ENCODE measurements around the gene SMIM10L2A.
"Not testable (repeated sequence)": the region's sequence is repeated elsewhere in the genome, so short reads cannot be mapped to it uniquely, and the experiment has no call there.

The SMIM10L2A gene

GRCh38 chrX:135421932-135422809, at the start of gene SMIM10L2A:
SMIM10L2A (plus strand) TSS chrX:135421944; CDS start chrX:135422132, 188 bp downstream.
- no peak for DNase-seq (ENCODE audit: low read depth in 2 of 2)

- DNase-seq (ENCODE audit: low read depth in 2 of 2), result no peak
These were observed 48.4 kb upstream of the SMIM10L2A start for GRCh38 chrX:135373357-135373756.

- DNase-seq (ENCODE audit: low read depth in 2 of 2), result no peak
These were observed 39.5 kb upstream of the SMIM10L2A start for GRCh38 chrX:135382260-135382659.

GRCh38 chrX:135383249-135383648, 38.5 kb upstream of the SMIM10L2A start:
- DNase-seq (ENCODE audit: low read depth in 2 of 2), result no peak

GRCh38 chrX:135384161-135384836, 37.4 kb upstream of the SMIM10L2A start:
- peak in 1 of 2 donors; percentile 7 for DNase-seq (ENCODE audit: low read depth in 2 of 2)

- no peak for DNase-seq (ENCODE audit: low read depth in 2 of 2)
These were observed 32.9 kb upstream of the SMIM10L2A start for GRCh38 chrX:135388841-135389240.

GRCh38 chrX:135389243-135389642, 32.5 kb upstream of the SMIM10L2A start:
- DNase-seq (ENCODE audit: low read depth in 2 of 2), result no peak

- DNase-seq (ENCODE audit: low read depth in 2 of 2), result no peak
These were observed 32.0 kb upstream of the SMIM10L2A start for GRCh38 chrX:135389717-135390116.

GRCh38 chrX:135391734-135392133, 30.0 kb upstream of the SMIM10L2A start:
- no peak for DNase-seq (ENCODE audit: low read depth in 2 of 2)

- DNase-seq (ENCODE audit: low read depth in 2 of 2), result no peak
These were observed 28.7 kb upstream of the SMIM10L2A start for GRCh38 chrX:135393051-135393450.

GRCh38 chrX:135395064-135395463, 26.7 kb upstream of the SMIM10L2A start:
- DNase-seq (ENCODE audit: low read depth in 2 of 2), result no peak

GRCh38 chrX:135396109-135396508, 25.6 kb upstream of the SMIM10L2A start:
- no peak for DNase-seq (ENCODE audit: low read depth in 2 of 2)

GRCh38 chrX:135396566-135396965, 25.2 kb upstream of the SMIM10L2A start:
- no peak for DNase-seq (ENCODE audit: low read depth in 2 of 2)

- DNase-seq (ENCODE audit: low read depth in 2 of 2), result no peak
These were observed 24.1 kb upstream of the SMIM10L2A start for GRCh38 chrX:135397652-135398051.

GRCh38 chrX:135403374-135403773, 18.4 kb upstream of the SMIM10L2A start:
- DNase-seq (ENCODE audit: low read depth in 2 of 2), result no peak

GRCh38 chrX:135406428-135406827, 15.3 kb upstream of the SMIM10L2A start:
- not testable (repeated sequence) for DNase-seq (ENCODE audit: low read depth in 2 of 2)

- DNase-seq (ENCODE audit: low read depth in 2 of 2), result no peak
These were observed 12.9 kb upstream of the SMIM10L2A start for GRCh38 chrX:135408794-135409193.

- DNase-seq (ENCODE audit: low read depth in 2 of 2), result no peak
These were observed 10.7 kb upstream of the SMIM10L2A start for GRCh38 chrX:135410861-135411627.

- no peak for DNase-seq (ENCODE audit: low read depth in 2 of 2)
These were observed 9.9 kb upstream of the SMIM10L2A start for GRCh38 chrX:135411893-135412292.

GRCh38 chrX:135416546-135416945, 5.2 kb upstream of the SMIM10L2A start:
- no peak for DNase-seq (ENCODE audit: low read depth in 2 of 2)

GRCh38 chrX:135420831-135421230, 913 bp upstream of the SMIM10L2A start:
- no peak for DNase-seq (ENCODE audit: low read depth in 2 of 2)

- peak; percentile 72 to 82 for DNase-seq (ENCODE audit: low read depth in 2 of 2)
These were observed 210 bp upstream of the SMIM10L2A start for GRCh38 chrX:135421537-135421931.
